Gastroesophageal sphincter (tissue), 3 donors: ENCODE data around the gene ACSM2B.

Experiments used
- CTCF ChIP-seq, 4 experiments: fragments of 200-600 bp in 2 of 4; fragments of 450-650 bp in 2 of 4; sonication (generic) in 1 of 4; IDR thresholded peaks; one replicate each; pipeline ENCODE4 v1.5.1; 2017 to 2019; ENCODE audit warnings: antibody characterized with exemption in 4 of 4, mild to moderate bottlenecking in 2 of 4, moderate library complexity in 2 of 4
- POLR2A ChIP-seq, 2 donors: fragments of 450-650 bp; IDR thresholded peaks; one replicate each; pipeline ENCODE4 v1.6.1; 2017; ENCODE audit warnings: antibody characterized with exemption in 2 of 2, mild to moderate bottlenecking in 2 of 2, moderate library complexity in 1 of 2
- POLR2AphosphoS5 ChIP-seq: sonication (generic); formaldehyde crosslinking; IDR thresholded peaks from one replicate; pipeline ENCODE4 v1.6.1; 2017; ENCODE audit warnings: antibody characterized with exemption

GRCh38 chr16:20611350-20611902, 35.3 kb upstream of the ACSM2B start:
- TF ChIP-seq CTCF (IDR thresholded peaks at IDR 0.05) (no peak), POLR2AphosphoS5 (peak; percentile 82), POLR2A (IDR thresholded peaks at IDR 0.05) (no peak)
